Sigmoid colon (tissue), 4 donors: ENCODE data around the gene RAB15.

ENCODE experiments used
- CTCF ChIP-seq, 4 experiments: fragments of 450-650 bp in 3 of 4; fragments of 200-600 bp in 1 of 4; IDR thresholded peaks; one replicate each; pipeline ENCODE4 v1.5.1; 2016 to 2019; ENCODE audit warnings: antibody characterized with exemption in 4 of 4, mild to moderate bottlenecking in 3 of 4, moderate library complexity in 2 of 4
- EP300 ChIP-seq, 4 donors: sonication (generic); formaldehyde crosslinking; IDR thresholded peaks; one replicate each; pipeline ENCODE4 v1.6.1; 2017; ENCODE audit warnings: antibody characterized with exemption in 4 of 4
- POLR2A ChIP-seq, 2 donors: fragments of 450-650 bp; IDR thresholded peaks; one replicate each; pipeline ENCODE4 v1.6.1; 2016; ENCODE audit warnings: antibody characterized with exemption in 2 of 2, mild to moderate bottlenecking in 2 of 2, moderate library complexity in 2 of 2
- POLR2AphosphoS5 ChIP-seq, 4 donors: sonication (generic); formaldehyde crosslinking; IDR thresholded peaks; one replicate each; pipeline ENCODE4 v1.6.1; 2017; ENCODE audit warnings: antibody characterized with exemption in 4 of 4

DNA sequence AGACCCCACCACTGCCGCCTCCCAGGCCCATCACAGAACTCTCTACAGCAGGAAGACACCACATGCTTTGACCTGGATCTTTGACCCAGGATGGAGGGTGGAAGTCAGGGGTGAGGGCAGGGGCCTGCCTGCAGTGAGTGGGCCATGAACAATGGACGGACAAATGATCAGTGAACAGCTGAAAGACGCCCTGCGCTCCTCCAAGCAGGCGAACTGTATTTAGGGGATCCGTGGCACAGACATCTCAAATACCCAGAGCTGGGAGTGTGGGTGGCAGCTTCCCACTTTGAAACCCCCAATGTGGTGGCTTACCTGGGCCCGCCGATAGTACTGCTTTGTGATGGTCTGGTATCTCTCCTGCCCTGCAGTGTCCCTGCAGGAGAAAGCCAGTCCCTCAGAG is 20.8 kb downstream of the RAB15 start:
- TF ChIP-seq CTCF (IDR thresholded peaks at IDR 0.05): no peak
- TF ChIP-seq POLR2AphosphoS5 (IDR thresholded peaks at IDR 0.05): no peak
- TF ChIP-seq POLR2A (IDR thresholded peaks at IDR 0.05): no peak
- no peak for TF ChIP-seq EP300 (IDR thresholded peaks at IDR 0.05)
